Activated T-cell treated with anti-CD3 and anti-CD28 coated beads, Interleukin-2, amount 50 U/mL, for 4 hours (primary cell): ENCODE measurements around the gene ACTA1. TPM values are rescaled to one million over a fixed set of nuclear protein-coding genes. Genes with fewer than 3 reads are reported as not detected.

ENCODE experiments used
- ATAC-seq, 2 donors: fragments of 200-7000 bp; cut with Tn5 transposase; one replicate each; pipeline ENCODE4 v1.10.0; 2021
- DNase-seq: peaks from one replicate; pipeline ENCODE4 v3.0.0-alpha.2; 2020
- H3K27me3 Mint-ChIP-seq: one replicate; pipeline ENCODE4 v1.8.0; 2021; ENCODE audit warnings: low read depth, mixed read lengths
- H3K36me3 Mint-ChIP-seq: one replicate; pipeline ENCODE4 v1.8.0; 2022; ENCODE audit warnings: mixed read lengths; ENCODE audit not compliant: insufficient read depth
- H3K4me1 Mint-ChIP-seq: one replicate; pipeline ENCODE4 v1.8.0; 2021; ENCODE audit warnings: low read depth, mixed read lengths
- H3K4me3 Mint-ChIP-seq: one replicate; pipeline ENCODE4 v1.8.0; 2021; ENCODE audit warnings: mild to moderate bottlenecking, moderate library complexity, mixed read lengths
- H3K9me3 Mint-ChIP-seq: one replicate; pipeline ENCODE4 v1.8.0; 2021; ENCODE audit warnings: mixed read lengths
- total RNA-seq, 3 donors: library from RNA; stranded (reverse); gene quantifications; one replicate each; pipeline ENCODE4 v1.2.1, GENCODE V29; 2021

The ACTA1 gene
- total RNA-seq, 3 donors from 2014 or later, result not detected

DNA sequence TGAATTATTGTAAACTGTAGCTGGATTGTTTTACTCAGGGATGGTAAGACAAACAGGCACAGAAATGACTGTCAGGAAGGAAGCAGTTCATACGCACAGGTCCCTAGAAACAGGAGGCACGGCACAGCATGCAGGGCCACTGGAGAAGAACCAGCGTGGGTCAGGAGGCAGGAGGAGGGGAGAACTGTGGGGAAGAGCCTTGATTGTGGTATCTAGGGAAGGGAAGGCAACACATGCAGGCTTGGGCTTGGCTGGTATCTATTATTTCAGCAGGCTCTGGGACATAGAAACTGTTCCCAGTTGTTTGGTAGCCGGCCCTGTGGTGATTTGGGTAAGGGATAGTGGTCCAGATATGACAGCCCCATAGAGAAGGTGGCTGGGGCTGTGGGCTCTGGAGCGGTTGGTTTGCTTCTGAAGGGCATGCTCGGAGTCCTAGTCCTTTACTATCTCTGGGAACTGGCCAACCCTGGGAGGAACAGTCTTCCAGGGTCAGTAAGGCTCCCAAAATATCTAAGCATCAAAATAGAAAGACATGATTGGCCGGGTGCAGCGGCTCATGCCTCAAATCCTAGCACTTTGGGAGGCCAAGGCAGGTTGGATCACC, 47.9 kb downstream of the ACTA1 start:
- DNase-seq (no peak), ATAC-seq (no peak)
- no peaks in the 10 kb centered on the region for H3K9me3 Mint-ChIP-seq
- H3K4me1 Mint-ChIP-seq, result no peaks in the 10 kb centered on the region
- H3K4me3 Mint-ChIP-seq, result no peak overlapping the region
- peaks cover 11% of the 10 kb centered on the region for H3K27me3 Mint-ChIP-seq
- H3K36me3 Mint-ChIP-seq, result no peaks in the 10 kb centered on the region

GRCh38 chr1:229384822-229385221, 49.1 kb downstream of the ACTA1 start:
- DNase-seq (no peak), ATAC-seq (no peak)
- Mint-ChIP-seq H3K27me3 (peaks cover 8% of the 10 kb centered on the region), H3K4me1 (no peaks in the 10 kb centered on the region), H3K9me3 (no peaks in the 10 kb centered on the region), H3K36me3 (no peaks in the 10 kb centered on the region), H3K4me3 (no peak overlapping the region)

GRCh38 chr1:229383961-229384360, 49.9 kb downstream of the ACTA1 start:
- peaks cover 6% of the 10 kb centered on the region for H3K27me3 Mint-ChIP-seq

DNA sequence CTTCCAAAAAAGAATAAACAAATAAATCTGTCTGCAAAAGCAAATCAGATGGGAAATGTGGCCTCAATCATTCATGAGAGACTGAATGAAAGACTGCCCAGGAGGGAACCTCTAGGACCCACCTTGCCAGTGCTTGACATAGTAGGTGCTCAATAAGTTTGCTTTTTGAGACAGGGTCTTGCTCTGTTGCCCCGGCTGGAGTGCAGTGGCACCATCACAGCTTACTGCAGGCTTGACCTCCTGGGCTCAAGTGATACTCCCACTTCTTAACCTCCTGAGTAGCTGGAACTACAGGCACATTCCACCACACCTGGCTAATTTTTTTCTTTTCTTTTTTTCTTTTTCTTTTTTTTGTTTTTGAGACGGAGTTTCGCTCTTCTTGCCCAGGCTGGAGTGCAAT, 50.7 kb downstream of the ACTA1 start:
- H3K4me3 Mint-ChIP-seq, result no peak overlapping the region

More at GRCh38 chr1:229383961-229384360, 49.9 kb downstream of the ACTA1 start:
- no peak for ATAC-seq
- Mint-ChIP-seq H3K4me1 (no peaks in the 10 kb centered on the region), H3K36me3 (no peaks in the 10 kb centered on the region), H3K9me3 (no peaks in the 10 kb centered on the region), H3K4me3 (no peak overlapping the region)
- DNase-seq, result no peak

More for the DNA sequence above, 50.7 kb downstream of the ACTA1 start:
- no peaks in the 10 kb centered on the region for H3K9me3 Mint-ChIP-seq
- DNase-seq (no peak), ATAC-seq (no peak)
- H3K36me3 Mint-ChIP-seq, result no peaks in the 10 kb centered on the region
- H3K4me1 Mint-ChIP-seq, result no peaks in the 10 kb centered on the region
- H3K27me3 Mint-ChIP-seq, result peaks cover 3% of the 10 kb centered on the region

Other genes with a start within 250 kb of the ACTA1 start
- gene RAB4A, start 163.0 kb downstream of the ACTA1 start, total RNA-seq, result 10 to 100 TPM; 24.0 to 30.3 (median 25.6) TPM
- gene CCSAP, start 91.0 kb downstream of the ACTA1 start, total RNA-seq, result 1 to 10 TPM; 3.1 to 4.1 (median 3.6) TPM
- gene NUP133, start 74.2 kb upstream of the ACTA1 start, total RNA-seq, result 10 to 100 TPM; 49.8 to 62.5 (median 56.7) TPM
- 10 to 100 TPM; 16.4 to 19.1 (median 16.7) TPM for gene ABCB10, start 124.6 kb upstream of the ACTA1 start, total RNA-seq
- 10 to 100 TPM; 27.8 to 32.6 (median 29.6) TPM for gene TAF5L, start 192.0 kb upstream of the ACTA1 start, total RNA-seq
- gene URB2, start 192.2 kb upstream of the ACTA1 start, total RNA-seq, result 10 to 100 TPM; 47.1 to 55.6 (median 53.8) TPM